MM.1S (cell line): Measurements from ENCODE around the gene HIGD2A.

Experiments used
- EZH2 ChIP-seq: fragments of 300-600 bp; sonication (generic); optimal IDR thresholded peaks from 2 replicates; pipeline ENCODE3; 2017; ENCODE audit warnings: low read depth, mild to moderate bottlenecking, antibody characterized with exemption, low read length, mixed read lengths
- TF ChIP-seq, protein P1 (sequence below): fragments of 300-600 bp; sonication (generic); IDR thresholded peaks from 2 replicates; pipeline ENCODE4 v1.5.1; 2016; ENCODE audit warnings: antibody characterized with exemption, low read length, mixed read lengths

DNA sequence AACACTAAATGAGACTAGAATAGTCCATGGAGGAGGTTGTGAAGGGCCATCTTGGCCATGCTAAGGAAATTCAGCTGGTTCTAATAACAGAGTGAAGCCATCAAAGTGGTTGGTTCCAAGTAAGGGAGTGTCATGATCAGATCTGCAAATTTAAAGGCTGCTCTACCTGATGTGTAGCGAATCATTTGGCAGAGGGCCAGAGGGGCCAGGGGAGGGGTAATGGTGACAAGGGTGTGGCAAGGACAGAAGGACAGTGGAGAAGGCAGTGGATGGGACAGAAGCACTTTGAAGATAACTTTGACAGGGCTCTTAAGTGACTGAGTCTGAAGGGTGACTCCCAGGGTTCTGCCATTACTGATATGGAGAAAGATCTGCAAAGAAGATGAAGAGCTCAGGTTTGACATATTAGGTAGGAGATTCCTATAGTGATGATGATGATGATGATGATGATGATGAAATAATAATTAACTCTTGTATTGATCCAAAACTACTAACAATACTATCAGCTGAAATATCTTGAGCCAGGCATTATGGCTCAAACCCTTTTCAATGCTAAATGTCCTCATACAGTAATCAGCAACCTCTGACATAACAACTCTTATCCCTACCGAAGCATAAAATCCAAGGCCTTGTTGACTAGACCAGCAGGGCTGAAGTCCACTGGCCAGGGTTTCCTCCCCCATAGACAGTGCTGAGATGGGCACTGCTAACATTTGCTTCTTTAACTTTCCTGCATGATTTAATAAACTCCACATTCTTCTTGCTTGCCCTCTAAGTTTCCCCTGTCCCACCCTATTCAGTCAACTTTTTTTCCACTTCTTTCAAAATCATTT, 47.0 kb upstream of the HIGD2A start:
- TF ChIP-seq, protein P1, sequence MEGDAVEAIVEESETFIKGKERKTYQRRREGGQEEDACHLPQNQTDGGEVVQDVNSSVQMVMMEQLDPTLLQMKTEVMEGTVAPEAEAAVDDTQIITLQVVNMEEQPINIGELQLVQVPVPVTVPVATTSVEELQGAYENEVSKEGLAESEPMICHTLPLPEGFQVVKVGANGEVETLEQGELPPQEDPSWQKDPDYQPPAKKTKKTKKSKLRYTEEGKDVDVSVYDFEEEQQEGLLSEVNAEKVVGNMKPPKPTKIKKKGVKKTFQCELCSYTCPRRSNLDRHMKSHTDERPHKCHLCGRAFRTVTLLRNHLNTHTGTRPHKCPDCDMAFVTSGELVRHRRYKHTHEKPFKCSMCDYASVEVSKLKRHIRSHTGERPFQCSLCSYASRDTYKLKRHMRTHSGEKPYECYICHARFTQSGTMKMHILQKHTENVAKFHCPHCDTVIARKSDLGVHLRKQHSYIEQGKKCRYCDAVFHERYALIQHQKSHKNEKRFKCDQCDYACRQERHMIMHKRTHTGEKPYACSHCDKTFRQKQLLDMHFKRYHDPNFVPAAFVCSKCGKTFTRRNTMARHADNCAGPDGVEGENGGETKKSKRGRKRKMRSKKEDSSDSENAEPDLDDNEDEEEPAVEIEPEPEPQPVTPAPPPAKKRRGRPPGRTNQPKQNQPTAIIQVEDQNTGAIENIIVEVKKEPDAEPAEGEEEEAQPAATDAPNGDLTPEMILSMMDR: no peak
- TF ChIP-seq EZH2: no peak
